GM21576 (cell line): ENCODE results near the gene WDR59.
"Not testable (repeated sequence)": the region's sequence is repeated elsewhere in the genome, so short reads cannot be mapped to it uniquely, and the experiment has no call there.

Experiments used
- ATAC-seq: cut with Tn5 transposase; IDR thresholded peaks from one replicate; pipeline ENCODE4 v1.9.1; 2021; ENCODE audit warnings: mild to moderate bottlenecking, moderate library complexity; ENCODE audit not compliant: unreplicated experiment

WDR59 gene

DNA sequence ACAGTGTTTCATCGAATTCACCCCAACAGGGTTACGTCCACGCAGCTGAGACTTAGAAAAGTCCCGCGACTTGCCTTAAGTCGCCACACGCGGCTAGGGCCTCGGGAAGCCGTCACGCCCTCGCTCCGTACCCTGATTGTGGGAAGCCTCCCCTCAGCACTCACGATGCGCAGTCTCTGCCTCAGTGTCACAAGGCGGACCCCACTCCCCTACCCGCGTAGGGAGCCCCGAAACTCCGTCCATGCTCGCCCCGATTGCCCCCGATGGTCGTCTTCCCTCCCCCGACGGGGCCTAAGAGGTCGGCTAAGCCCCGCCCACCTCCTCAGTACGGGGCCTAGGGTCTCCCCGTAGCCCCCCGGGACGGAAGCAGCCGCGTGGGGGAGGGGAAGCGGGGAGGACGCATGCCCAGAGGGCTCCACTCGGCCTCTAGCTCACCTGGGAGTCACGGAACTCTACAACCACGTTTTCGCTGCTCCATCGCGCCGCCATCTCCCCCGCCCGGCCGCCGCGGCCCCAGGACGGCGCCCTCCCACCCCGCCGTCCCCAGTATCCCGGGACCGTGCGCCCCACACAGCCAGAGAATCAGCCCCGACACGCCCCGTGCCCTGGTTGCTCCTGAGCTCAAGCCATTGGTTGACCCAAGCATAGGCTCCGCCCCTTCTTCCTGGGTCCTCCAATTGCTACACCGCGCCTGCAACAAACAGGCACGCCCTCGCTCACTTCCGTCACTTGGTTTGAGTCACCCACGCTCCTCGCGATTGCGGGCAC lies at the start of gene WDR59:
WDR59 (minus strand) TSS at position 595 of the 768 bp plus-strand sequence; CDS start at position 489, 106 bp downstream.
- ATAC-seq = peak; percentile 100

GRCh38 chr16:75032655-75033054 lies 47.7 kb upstream of the WDR59 start:
- no peak for ATAC-seq

DNA sequence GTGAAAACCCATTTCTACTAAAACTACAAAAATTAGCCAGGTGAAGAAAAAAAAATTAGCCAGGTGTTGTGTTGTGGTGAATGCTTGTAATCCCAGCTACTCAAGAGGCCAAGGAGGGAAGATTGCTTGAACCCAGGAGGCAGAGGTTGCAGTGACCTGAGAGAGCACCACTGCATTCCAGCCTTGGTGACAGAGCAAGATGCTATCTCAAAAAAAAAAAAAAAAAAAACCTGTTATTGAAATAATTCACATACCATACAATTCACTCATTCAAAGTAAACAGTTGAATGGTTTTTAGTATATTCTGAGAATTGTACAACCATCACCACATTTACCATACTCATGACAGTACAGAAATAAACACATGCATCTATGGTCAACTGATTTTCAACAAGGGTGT lies 44.9 kb upstream of the WDR59 start:
- ATAC-seq = no peak

- ATAC-seq = no peak
Observed at GRCh38 chr16:75028544-75029135, 43.7 kb upstream of the WDR59 start.

DNA sequence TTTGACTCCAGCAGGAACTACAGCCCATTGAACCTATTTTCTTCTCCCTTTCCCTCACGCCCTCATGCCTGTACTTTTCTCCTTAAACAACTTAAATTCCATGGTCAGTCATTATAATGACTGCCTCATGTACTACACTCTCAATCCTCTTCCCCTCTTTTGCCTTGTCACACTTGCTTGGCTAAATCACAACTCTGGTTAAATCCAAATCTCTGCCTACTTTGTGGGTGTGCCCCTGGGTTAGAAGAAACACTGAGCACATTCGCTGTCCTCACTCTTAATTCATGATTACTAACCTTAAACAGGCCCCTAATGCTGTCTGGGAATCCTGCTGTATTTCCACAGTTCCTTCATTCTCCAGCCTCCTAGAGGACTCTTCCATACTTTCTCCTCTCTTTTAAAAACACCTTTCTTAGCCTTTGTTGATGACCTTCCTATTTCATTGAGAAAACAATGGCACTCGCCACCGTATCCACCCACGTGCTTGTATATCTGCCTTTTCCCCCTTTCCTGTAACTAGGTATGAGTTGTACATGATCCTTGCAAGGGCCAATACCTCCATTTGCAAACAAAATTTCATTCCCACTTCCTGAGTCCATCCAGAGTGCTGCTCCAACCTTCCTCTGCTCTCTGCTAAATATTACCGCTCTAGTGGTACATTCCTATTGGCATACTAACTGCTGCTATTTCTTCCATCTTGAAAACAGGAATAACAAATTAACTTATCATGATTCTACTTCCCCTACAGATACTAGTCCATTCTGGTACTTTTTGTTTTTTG lies 42.8 kb upstream of the WDR59 start:
- ATAC-seq = no peak

- no peak for ATAC-seq
Observed at GRCh38 chr16:75026892-75027391, 42.0 kb upstream of the WDR59 start.

- ATAC-seq = not testable (repeated sequence)
Observed at GRCh38 chr16:75026239-75026891, 41.4 kb upstream of the WDR59 start.

- no peak for ATAC-seq
Observed at GRCh38 chr16:75025761-75026160, 40.8 kb upstream of the WDR59 start.

GRCh38 chr16:75024594-75024993 lies 39.7 kb upstream of the WDR59 start:
- ATAC-seq = no peak

GRCh38 chr16:75024182-75024581 lies 39.3 kb upstream of the WDR59 start:
- ATAC-seq = no peak

GRCh38 chr16:75023009-75023408 lies 38.1 kb upstream of the WDR59 start:
- no peak for ATAC-seq

DNA sequence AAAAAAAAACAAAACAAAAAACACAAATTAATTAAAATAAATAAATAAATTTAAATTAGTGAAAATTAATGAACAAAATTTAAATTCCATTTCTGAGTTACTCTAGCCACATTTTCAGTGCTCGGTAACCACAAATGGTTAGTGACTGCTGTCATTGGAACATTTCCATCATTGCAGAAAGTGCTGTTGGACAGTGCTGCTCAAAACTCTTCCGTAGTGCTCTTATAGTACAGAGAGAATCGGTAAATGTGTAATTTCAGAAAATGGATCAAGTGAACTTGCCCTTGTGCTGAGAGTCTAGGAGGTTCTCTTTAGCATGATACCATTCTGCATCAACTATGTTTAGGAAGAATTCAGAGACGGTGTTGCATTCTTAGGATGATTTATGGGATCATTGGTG lies 37.6 kb upstream of the WDR59 start:
- no peak for ATAC-seq

- ATAC-seq = no peak
Observed at GRCh38 chr16:75021410-75021809, 36.5 kb upstream of the WDR59 start.

DNA sequence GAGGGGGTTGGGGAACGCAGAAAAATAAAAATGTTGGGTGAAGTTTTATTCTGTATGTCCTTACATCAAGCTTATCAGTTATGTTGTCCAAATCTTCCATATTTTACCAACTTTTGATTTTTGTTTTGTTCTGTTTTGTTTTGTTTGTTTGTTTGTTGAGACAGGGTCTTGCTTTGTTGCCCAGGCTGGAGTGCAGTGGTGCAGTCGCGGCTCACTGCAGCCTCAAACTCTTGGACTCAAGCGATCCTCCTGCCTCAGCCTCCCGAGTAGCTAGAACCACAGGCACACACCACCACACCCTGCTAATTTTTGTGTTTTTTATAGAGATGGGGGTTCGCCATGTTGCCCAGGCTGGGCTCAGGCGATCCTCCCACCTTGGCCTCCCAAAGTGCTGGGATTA lies 34.7 kb upstream of the WDR59 start:
- ATAC-seq = no peak

GRCh38 chr16:75019007-75019406 lies 34.1 kb upstream of the WDR59 start:
- no peak for ATAC-seq

DNA sequence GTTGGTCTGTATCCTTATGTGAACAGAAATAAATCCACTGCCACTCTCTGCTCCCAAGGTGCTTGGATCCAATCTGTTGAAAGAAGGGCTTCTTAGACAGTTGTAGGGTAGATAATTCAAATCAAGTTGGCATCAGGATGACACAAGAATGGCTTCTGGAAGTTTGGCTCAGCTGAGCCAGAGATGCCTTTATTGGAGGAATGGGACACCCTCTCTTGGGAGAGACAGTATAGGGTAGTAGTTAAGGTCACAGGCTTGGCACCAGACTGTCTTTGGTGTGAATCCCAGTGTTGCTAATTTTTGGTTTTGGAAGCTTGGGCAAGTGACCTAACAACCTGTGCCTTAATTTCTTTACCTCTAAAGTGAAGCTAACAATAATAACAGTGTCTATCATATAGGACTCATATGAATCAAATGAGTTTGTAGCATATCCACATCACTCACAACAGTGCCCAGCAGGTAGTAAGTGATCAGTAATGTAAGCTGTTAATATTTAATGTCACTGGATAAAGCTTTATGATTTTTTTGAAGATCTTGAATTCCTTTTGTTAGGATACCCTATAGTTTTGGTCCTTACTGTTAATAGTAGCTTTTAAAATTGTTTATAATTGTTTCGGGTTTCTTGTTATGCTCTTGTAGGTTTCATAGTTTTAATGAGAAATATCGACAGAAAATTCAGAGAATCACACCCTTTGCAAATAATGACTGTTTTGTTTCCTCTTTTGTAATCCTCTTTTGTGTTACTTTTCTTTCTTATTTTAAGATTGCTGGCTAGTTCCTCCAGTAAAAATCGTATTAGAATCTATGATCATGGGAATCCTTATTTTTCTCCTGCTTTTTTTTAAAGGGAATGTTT lies 33.0 kb upstream of the WDR59 start:
- ATAC-seq = no peak

DNA sequence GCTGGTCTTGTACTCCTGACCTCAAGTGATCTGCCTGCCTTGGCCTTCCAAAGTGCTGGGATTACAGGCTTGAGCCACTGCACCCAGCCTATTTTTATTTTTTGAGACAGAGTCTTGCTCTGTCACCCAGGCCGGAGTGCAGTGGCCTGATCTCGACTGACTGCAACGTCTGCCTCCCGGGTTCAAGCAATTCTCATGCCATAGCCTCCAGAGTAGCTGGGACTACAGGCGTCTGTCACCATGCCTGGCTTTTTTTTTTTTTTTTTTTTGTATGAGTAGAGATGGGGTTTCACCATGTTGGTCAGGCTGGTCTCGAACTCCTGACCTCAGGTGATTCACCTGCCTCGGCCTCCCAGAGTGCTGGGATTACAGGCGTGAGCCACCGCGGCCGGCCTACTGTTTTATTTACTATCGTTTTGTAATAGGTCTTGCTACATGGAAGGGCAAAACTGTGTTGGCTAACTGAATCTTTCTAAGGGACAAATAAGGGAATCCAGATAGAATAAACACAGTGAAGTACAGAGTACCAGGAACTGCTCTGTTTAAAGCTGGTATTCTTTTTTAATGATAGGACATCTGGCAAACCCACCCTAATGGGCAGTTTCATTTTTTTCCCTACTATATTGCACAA lies 31.6 kb upstream of the WDR59 start:
- not testable (repeated sequence) for ATAC-seq

- ATAC-seq = no peak
Observed at GRCh38 chr16:75014318-75014717, 29.4 kb upstream of the WDR59 start.

DNA sequence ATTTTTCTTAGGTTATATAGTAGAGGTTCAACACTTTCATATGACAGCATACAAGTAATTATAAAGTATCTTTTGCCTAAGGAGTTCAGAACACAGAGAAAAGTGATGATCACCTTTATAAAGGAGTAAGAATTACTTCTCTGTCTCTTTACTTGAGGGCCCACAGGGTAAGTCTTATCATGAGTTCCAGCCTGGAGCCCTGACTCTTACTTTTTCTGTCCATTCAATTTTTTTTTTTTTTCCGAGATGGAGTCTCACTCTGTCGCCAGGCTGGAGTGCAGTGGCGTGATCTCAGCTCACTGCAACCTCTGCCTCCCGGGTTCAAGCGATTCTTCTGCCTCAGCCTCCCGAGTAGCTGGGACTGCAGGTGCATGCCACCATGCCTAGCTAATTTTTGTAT lies 28.2 kb upstream of the WDR59 start:
- not testable (repeated sequence) for ATAC-seq
